K562 treated with DMSO at 1 percent for 48 hours (cell line): ENCODE data around the gene RGS16. TPM values are rescaled to one million over a fixed set of nuclear protein-coding genes. Genes with fewer than 3 reads are reported as not detected.

ENCODE experiments used
- total RNA-seq: library from RNA; unstranded; fragments of 300-600 nt; gene quantifications from 2 replicates; pipeline ENCODE4 v1.2.3, GENCODE V29; 2022; ENCODE audit warnings: low replicate concordance; ENCODE audit errors: extremely low read depth

RGS16 gene
- not detected in 2 replicates for total RNA-seq

GRCh38 chr1:182604175-182605164, at the start of gene RGS16:
TSS of gene RGS16 (minus strand) at chr1:182604389. CDS start at chr1:182604259, 130 bp downstream.

GRCh38 chr1:182588500-182589396, 15.4 kb downstream of the RGS16 start, which contains the start of gene RNASEL:
TSS of gene RNASEL (minus strand) at chr1:182589256. CDS start at chr1:182586806, 2,450 bp downstream.

Other genes starting within 250 kb of the RGS16 start
- gene GLUL, start 212.6 kb downstream of the RGS16 start, total RNA-seq = 666 and 1,449 TPM in 2 replicates
- not detected in 2 replicates for gene TEDDM1, start 203.7 kb downstream of the RGS16 start, total RNA-seq
- gene RGSL1, start 154.2 kb downstream of the RGS16 start, total RNA-seq = not detected in 2 replicates
- gene RNASEL, start 15.1 kb downstream of the RGS16 start, total RNA-seq = not detected in 2 replicates
- not detected in 2 replicates for gene RGS8, start 80.2 kb upstream of the RGS16 start, total RNA-seq
- gene NPL, start 185.4 kb upstream of the RGS16 start, total RNA-seq = not detected in 2 replicates
- not detected in 2 replicates for gene DHX9, start 235.0 kb upstream of the RGS16 start, total RNA-seq